Upper lobe of right lung (tissue), 1 donor: ENCODE results near the gene RCSD1. TPM values are rescaled to one million over a fixed set of nuclear protein-coding genes. Genes with fewer than 3 reads are reported as not detected.
A peak's percentile ranks its signal among the peaks of the same experiment; 100 is the strongest.

Experiments used
- ATAC-seq: fragments of 200-7000 bp; cut with Tn5 transposase; one replicate; pipeline ENCODE4 v1.9.1; 2020; ENCODE audit warnings: mild to moderate bottlenecking, moderate library complexity
- DNase-seq: peaks from one replicate; pipeline ENCODE4 v3.0.0-alpha.2; 2020
- H3K27ac ChIP-seq: fragments of 200-600 bp; one replicate; pipeline ENCODE4 v1.8.0; 2022
- H3K27me3 ChIP-seq: fragments of 200-600 bp; one replicate; pipeline ENCODE4 v1.8.0; 2022; ENCODE audit warnings: mild to moderate bottlenecking
- H3K36me3 ChIP-seq: fragments of 200-600 bp; one replicate; pipeline ENCODE4 v1.8.0; 2022
- H3K4me1 ChIP-seq: fragments of 200-600 bp; one replicate; pipeline ENCODE4 v1.8.0; 2022
- H3K4me3 ChIP-seq: fragments of 200-600 bp; one replicate; pipeline ENCODE4 v1.8.0; 2022; ENCODE audit warnings: mild to moderate bottlenecking
- H3K9me3 ChIP-seq: fragments of 200-600 bp; one replicate; pipeline ENCODE4 v1.8.0; 2022
- CTCF ChIP-seq: fragments of 200-600 bp; IDR thresholded peaks from one replicate; pipeline ENCODE4 v1.8.0; 2022; ENCODE audit warnings: antibody characterized with exemption
- intact Hi-C: fragments of 100-400 bp; cut with DNase I; formaldehyde crosslinking; loops from one replicate; pipeline ENCODE4 v1.11.0; 2022
- total RNA-seq: library from RNA; stranded (reverse); fragmentation: NEBNext Ultra II Directional; extraction: Animal tissue kit (Norgen Biotek cat#: 25700); gene quantifications from one replicate; pipeline ENCODE4 v1.2.1, GENCODE V29; 2021
- donor health status: DM: no; HTN: yes; CAD: no; lungs with severe emphysema.

The RCSD1 gene
- total RNA-seq, 1 donor from 2014 or later, result 14.8 TPM

- no peak for TF ChIP-seq CTCF
- Histone ChIP-seq H3K27ac (no peak overlapping the region), H3K9me3 (no peaks in the 10 kb centered on the region), H3K36me3 (peaks cover 4% of the 10 kb centered on the region), H3K27me3 (no peaks in the 10 kb centered on the region), H3K4me3 (no peak overlapping the region), H3K4me1 (peaks cover 11% of the 10 kb centered on the region)
- no peak for DNase-seq
- intact Hi-C loops, result no loop called here
- ATAC-seq, result no peak
These were observed 47.1 kb downstream of the RCSD1 start for GRCh38 chr1:167676916-167677848.

- Histone ChIP-seq H3K36me3 (peaks cover 4% of the 10 kb centered on the region), H3K4me3 (no peak overlapping the region), H3K9me3 (no peaks in the 10 kb centered on the region), H3K27me3 (no peaks in the 10 kb centered on the region), H3K27ac (no peak overlapping the region), H3K4me1 (peaks cover 11% of the 10 kb centered on the region)
- ATAC-seq, result no peak
- no peak for TF ChIP-seq CTCF
- no peak for DNase-seq
- intact Hi-C loops, result no loop called here
These were observed 48.4 kb downstream of the RCSD1 start for GRCh38 chr1:167678422-167678821.

- intact Hi-C loops, result no loop called here
- no peak overlapping the region for H3K4me3 ChIP-seq
- H3K9me3 ChIP-seq, result no peaks in the 10 kb centered on the region
- H3K27ac ChIP-seq, result no peak overlapping the region
- H3K27me3 ChIP-seq, result no peaks in the 10 kb centered on the region
- H3K36me3 ChIP-seq, result no peaks in the 10 kb centered on the region
- H3K4me1 ChIP-seq, result peaks cover 11% of the 10 kb centered on the region
- no peak for ATAC-seq
- no peak for TF ChIP-seq CTCF
- DNase-seq, result no peak
These were observed 48.8 kb downstream of the RCSD1 start for GRCh38 chr1:167678838-167679237.

- DNase-seq, result no peak
- intact Hi-C loops, result no loop called here
- no peaks in the 10 kb centered on the region for H3K9me3 ChIP-seq
- no peak for TF ChIP-seq CTCF
- no peak overlapping the region for H3K27ac ChIP-seq
- no peaks in the 10 kb centered on the region for H3K36me3 ChIP-seq
- H3K4me1 ChIP-seq, result peaks cover 11% of the 10 kb centered on the region
- H3K27me3 ChIP-seq, result no peaks in the 10 kb centered on the region
- ATAC-seq, result peak; percentile 19
- H3K4me3 ChIP-seq, result no peak overlapping the region
These were observed 49.7 kb downstream of the RCSD1 start for GRCh38 chr1:167679714-167680113.

- no peak overlapping the region for H3K27ac ChIP-seq
- H3K27me3 ChIP-seq, result no peaks in the 10 kb centered on the region
- H3K4me3 ChIP-seq, result no peak overlapping the region
- no peak for DNase-seq
- peaks cover 11% of the 10 kb centered on the region for H3K4me1 ChIP-seq
- no peaks in the 10 kb centered on the region for H3K9me3 ChIP-seq
- no peak for ATAC-seq
- H3K36me3 ChIP-seq, result no peaks in the 10 kb centered on the region
- intact Hi-C loops, result no loop called here
- no peak for TF ChIP-seq CTCF
These were observed 51.0 kb downstream of the RCSD1 start for GRCh38 chr1:167681024-167681423.
